Measurements from ENCODE around the gene HEATR1.

HEATR1 gene

GRCh38 chr1:236502972-236503639, 101.2 kb downstream of the HEATR1 start:
- no peak for TF ChIP-seq CTCF (IDR thresholded peaks at IDR 0.05; ENCODE audit: low read depth, low read length, missing control alignments)
- peak overlapping the region; percentile 24 for H3K4me3 ChIP-seq (replicated peaks; ENCODE audit: low read depth, low read length)
- DNase-seq (ENCODE audit: extremely low read depth, low read depth), result peak; percentile 33

GRCh38 chr1:236502579-236502971, 101.7 kb downstream of the HEATR1 start:
- no peak for DNase-seq (ENCODE audit: extremely low read depth, low read depth)
- TF ChIP-seq CTCF (IDR thresholded peaks at IDR 0.05; ENCODE audit: low read depth, low read length, missing control alignments), result no peak
- no peak overlapping the region; the same call in 1 of the 2 replicates for H3K4me3 ChIP-seq (replicated peaks; ENCODE audit: low read depth, low read length)

GRCh38 chr1:236501093-236501492, 103.2 kb downstream of the HEATR1 start:
- no peak for TF ChIP-seq CTCF (IDR thresholded peaks at IDR 0.05; ENCODE audit: low read depth, low read length, missing control alignments)
- no peak overlapping the region for H3K4me3 ChIP-seq (replicated peaks; ENCODE audit: low read depth, low read length)
- no peak for DNase-seq (ENCODE audit: extremely low read depth, low read depth)

All from HFF-Myc (cell line).